ENCODE data around the gene WNT3.

The WNT3 gene

GRCh38 chr17:46839211-46839610, 20.7 kb upstream of the WNT3 start (continued):
- no peak for TF ChIP-seq ZNF148 (tag by site-specific recombination; IDR thresholded peaks at IDR 0.05; ENCODE audit: borderline replicate concordance)

- no peaks in the 10 kb centered on the region for H3K4me1 ChIP-seq (ENCODE audit: control insufficient read depth, insufficient read depth, low read length)
- H3K4me3 ChIP-seq (ENCODE audit: low read depth, low read length) = no peak overlapping the region
- no peak overlapping the region for H3K27ac ChIP-seq (ENCODE audit: extremely low read depth, low read depth, low read length)
- ChIA-PET POLR2A (no interaction called here), CTCF (interaction anchor here (0.7 kb wide), 2 partner anchors 102 to 805 kb away, joined by 3 to 4 read pairs; no protein-coding TSS in a partner anchor)
- H3K36me3 ChIP-seq (ENCODE audit: control insufficient read depth in 2 of 2, insufficient read depth in 1 of 2, low read length in 2 of 2) = no peaks in the 10 kb centered on the region
- no peaks in the 10 kb centered on the region for H3K9me3 ChIP-seq (ENCODE audit: control insufficient read depth, insufficient read depth, low read depth, low read length)
- TF ChIP-seq ATF2 (tag by site-specific recombination; IDR thresholded peaks at IDR 0.05; ENCODE audit: low read depth) (no peak), ZNF138 (tag by site-specific recombination; IDR thresholded peaks at IDR 0.05; ENCODE audit: borderline replicate concordance) (no peak), ZNF202 (tag by site-specific recombination; IDR thresholded peaks at IDR 0.05; ENCODE audit: borderline replicate concordance) (no peak), ZBTB1 (tag by site-specific recombination; IDR thresholded peaks at IDR 0.05) (no peak), GFI1B (tag by site-specific recombination; IDR thresholded peaks at IDR 0.05) (no peak), ZNF354C (tag by site-specific recombination; IDR thresholded peaks at IDR 0.05; ENCODE audit: borderline replicate concordance, low read depth) (no peak), ZNF510 (tag by site-specific recombination; IDR thresholded peaks at IDR 0.05; ENCODE audit: insufficient replicate concordance) (no peak), ZNF140 (tag by site-specific recombination; IDR thresholded peaks at IDR 0.05) (no peak), ZNF449 (tag by site-specific recombination; IDR thresholded peaks at IDR 0.05) (no peak), ZNF239 (tag by site-specific recombination; IDR thresholded peaks at IDR 0.05) (no peak), ZNF423 (tag by site-specific recombination; IDR thresholded peaks at IDR 0.05) (no peak), HOXD13 (CRISPR knock-in tag; IDR thresholded peaks at IDR 0.05; ENCODE audit: borderline replicate concordance) (no peak), ZNF394 (tag by site-specific recombination; IDR thresholded peaks at IDR 0.05; ENCODE audit: borderline replicate concordance) (no peak)
Measured at GRCh38 chr17:46837521-46837920, 19.0 kb upstream of the WNT3 start.

GRCh38 chr17:46836500-46836899, 18.0 kb upstream of the WNT3 start:
- ChIA-PET CTCF (interaction anchor here (0.6 to 2.2 kb wide), 7 partner anchors 11 to 55 kb away, joined by 3 to 19 read pairs (median 6); no protein-coding TSS in a partner anchor), POLR2A (no interaction called here)
- no peak overlapping the region for H3K27ac ChIP-seq (ENCODE audit: extremely low read depth, low read depth, low read length)
- no peaks in the 10 kb centered on the region for H3K9me3 ChIP-seq (ENCODE audit: control insufficient read depth, insufficient read depth, low read depth, low read length)
- H3K36me3 ChIP-seq (ENCODE audit: control insufficient read depth in 2 of 2, insufficient read depth in 1 of 2, low read length in 2 of 2) = no peaks in the 10 kb centered on the region
- no peaks in the 10 kb centered on the region for H3K4me1 ChIP-seq (ENCODE audit: control insufficient read depth, insufficient read depth, low read length)
- no peak overlapping the region for H3K4me3 ChIP-seq (ENCODE audit: low read depth, low read length)
- TF ChIP-seq PRDM6 (tag by site-specific recombination; IDR thresholded peaks at IDR 0.05) = no peak
- TF ChIP-seq MZF1 (tag by site-specific recombination; IDR thresholded peaks at IDR 0.05; ENCODE audit: borderline replicate concordance) = no peak
- no peak for TF ChIP-seq MYNN (tag by site-specific recombination; IDR thresholded peaks at IDR 0.05; ENCODE audit: borderline replicate concordance)
- no peak for TF ChIP-seq ZNF488 (tag by site-specific recombination; IDR thresholded peaks at IDR 0.05)
- no peak for TF ChIP-seq REPIN1 (tag by site-specific recombination; IDR thresholded peaks at IDR 0.05; ENCODE audit: low read depth)
- no peak for TF ChIP-seq ZNF138 (tag by site-specific recombination; IDR thresholded peaks at IDR 0.05; ENCODE audit: borderline replicate concordance)
- no peak for TF ChIP-seq SP3 (tag by site-specific recombination; IDR thresholded peaks at IDR 0.05)
- TF ChIP-seq ZNF433 (tag by site-specific recombination; IDR thresholded peaks at IDR 0.05; ENCODE audit: low read depth) = no peak
- TF ChIP-seq ZNF549 (tag by site-specific recombination; IDR thresholded peaks at IDR 0.05) = no peak
- TF ChIP-seq ZNF16 (tag by site-specific recombination; IDR thresholded peaks at IDR 0.05; ENCODE audit: low read depth) = no peak
- TF ChIP-seq INSM2 (tag by site-specific recombination; IDR thresholded peaks at IDR 0.05) = no peak
